Measurements from ENCODE around the gene GABRB1. TPM values are rescaled to one million over a fixed set of nuclear protein-coding genes. Genes with fewer than 3 reads are reported as not detected.

Gene GABRB1
- total RNA-seq, 1 donor: 1.4 TPM

GRCh38 chr4:47017081-47017480 is 14.3 kb upstream of the GABRB1 start:
- no peak overlapping the region for H3K4me3 ChIP-seq (ENCODE audit: low read depth, low read length)
- no peak for DNase-seq (ENCODE audit: low read depth)
- TF ChIP-seq, protein P1, sequence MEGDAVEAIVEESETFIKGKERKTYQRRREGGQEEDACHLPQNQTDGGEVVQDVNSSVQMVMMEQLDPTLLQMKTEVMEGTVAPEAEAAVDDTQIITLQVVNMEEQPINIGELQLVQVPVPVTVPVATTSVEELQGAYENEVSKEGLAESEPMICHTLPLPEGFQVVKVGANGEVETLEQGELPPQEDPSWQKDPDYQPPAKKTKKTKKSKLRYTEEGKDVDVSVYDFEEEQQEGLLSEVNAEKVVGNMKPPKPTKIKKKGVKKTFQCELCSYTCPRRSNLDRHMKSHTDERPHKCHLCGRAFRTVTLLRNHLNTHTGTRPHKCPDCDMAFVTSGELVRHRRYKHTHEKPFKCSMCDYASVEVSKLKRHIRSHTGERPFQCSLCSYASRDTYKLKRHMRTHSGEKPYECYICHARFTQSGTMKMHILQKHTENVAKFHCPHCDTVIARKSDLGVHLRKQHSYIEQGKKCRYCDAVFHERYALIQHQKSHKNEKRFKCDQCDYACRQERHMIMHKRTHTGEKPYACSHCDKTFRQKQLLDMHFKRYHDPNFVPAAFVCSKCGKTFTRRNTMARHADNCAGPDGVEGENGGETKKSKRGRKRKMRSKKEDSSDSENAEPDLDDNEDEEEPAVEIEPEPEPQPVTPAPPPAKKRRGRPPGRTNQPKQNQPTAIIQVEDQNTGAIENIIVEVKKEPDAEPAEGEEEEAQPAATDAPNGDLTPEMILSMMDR (IDR thresholded peaks at IDR 0.05; ENCODE audit: insufficient read depth, low read length): no peak

DNA sequence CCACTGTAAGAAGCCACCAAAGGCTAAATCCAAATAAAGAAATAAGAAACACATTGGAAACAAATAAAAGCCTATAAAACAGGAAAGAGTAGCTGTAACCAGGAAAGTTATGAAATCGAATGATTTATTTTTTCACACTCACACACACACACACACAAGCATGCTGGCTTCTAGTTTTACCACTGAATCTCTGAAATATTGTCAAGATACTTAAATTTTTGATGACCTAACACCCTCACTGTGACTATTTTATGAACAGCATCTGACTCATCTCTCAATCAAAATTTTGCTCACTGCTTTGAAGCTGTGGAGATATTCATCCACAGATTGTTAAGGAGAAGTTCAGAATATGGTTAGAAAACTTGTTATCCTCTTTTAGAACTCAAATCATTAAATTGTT is 13.9 kb upstream of the GABRB1 start:
- TF ChIP-seq, protein P1 (IDR thresholded peaks at IDR 0.05; ENCODE audit: insufficient read depth, low read length): no peak
- no peak overlapping the region for H3K4me3 ChIP-seq (ENCODE audit: low read depth, low read length)
- DNase-seq (ENCODE audit: low read depth): no peak

DNA sequence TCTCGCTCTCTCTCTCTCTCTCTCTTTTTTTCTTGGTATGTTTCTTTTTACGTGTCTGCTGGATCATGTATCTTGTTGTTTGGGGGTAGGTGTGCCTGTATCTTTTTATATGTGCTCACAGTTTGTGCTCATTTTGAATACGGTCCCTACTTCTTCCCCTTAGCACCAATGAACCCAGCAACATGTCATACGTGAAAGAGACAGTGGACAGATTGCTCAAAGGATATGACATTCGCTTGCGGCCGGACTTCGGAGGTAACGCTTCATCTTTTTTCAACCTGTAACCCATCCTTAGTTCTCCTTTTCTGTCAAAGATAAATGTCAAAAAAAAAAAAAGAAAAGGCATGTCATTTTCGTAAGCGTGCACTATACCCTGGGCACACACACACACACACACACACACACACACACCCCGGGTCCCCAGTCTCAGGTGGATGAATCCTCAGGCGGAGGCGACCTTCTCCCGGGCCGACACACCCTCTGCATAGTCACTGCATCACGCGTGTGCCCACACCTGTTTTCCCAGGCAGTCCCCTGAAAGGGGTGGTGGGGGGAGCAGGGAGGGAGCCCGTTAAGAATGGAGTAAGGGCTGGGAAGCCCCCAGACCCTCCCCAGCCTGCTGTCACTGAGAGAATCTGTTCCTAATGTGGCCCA is 511 bp downstream of the GABRB1 start:
- H3K4me3 ChIP-seq (ENCODE audit: low read depth, low read length): peak overlapping the region; percentile 54
- TF ChIP-seq, protein P1 (IDR thresholded peaks at IDR 0.05; ENCODE audit: insufficient read depth, low read length): no peak
- DNase-seq (ENCODE audit: low read depth): no peak

DNA sequence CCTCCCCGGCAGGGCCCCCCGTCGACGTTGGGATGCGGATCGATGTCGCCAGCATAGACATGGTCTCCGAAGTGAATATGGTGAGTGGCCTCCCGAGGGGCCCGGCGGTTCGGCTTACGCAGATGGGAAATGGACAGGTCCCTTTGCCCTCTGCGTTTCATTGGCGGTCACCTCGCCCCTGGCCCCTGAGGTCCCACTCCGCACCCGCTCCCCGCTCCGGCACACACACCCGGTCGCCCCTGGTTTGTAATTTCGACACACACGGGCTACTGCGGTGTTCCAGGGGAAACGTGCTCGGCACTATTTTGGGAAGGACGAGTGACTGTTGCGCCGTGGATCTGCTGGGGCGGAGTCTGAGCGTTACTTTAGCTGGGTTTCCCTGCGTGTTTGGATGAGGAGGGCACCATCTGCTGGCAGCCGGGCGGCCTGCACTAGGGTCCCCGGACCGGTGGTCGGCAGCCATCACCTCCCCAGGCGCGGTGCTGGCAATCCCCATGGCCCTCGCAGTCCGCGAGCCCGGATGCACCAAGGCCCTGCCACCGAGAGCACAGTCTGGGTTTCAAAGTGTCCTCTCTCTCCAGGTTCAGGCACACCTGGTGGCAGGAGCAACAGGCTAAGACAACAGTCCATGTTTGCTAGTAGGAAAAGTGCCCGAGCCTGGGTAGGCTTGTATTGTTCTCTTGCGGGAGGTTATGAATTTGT is 1.2 kb downstream of the GABRB1 start:
- DNase-seq (ENCODE audit: low read depth): peak; percentile 35
- TF ChIP-seq, protein P1 (IDR thresholded peaks at IDR 0.05; ENCODE audit: insufficient read depth, low read length): peak; percentile 72
- peak overlapping the region; percentile 54 for H3K4me3 ChIP-seq (ENCODE audit: low read depth, low read length)

DNA sequence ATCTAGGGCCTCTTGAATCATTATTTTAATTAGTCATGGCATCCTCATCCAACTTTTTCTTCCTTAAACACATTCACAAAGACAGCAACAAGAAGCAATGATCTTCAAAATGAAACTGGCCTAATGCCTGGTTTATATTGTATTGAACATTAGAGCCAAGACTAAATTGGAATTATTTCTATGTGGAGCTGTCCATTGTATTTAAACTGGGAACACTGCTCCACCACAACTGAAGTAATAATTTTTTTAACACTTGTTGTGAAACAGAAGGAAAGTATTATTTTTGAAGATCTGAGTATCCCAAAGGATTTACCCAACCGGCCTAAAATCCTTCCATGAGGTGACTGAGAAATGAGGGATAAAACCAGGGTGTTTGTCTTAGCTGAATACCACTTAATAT is 6.9 kb downstream of the GABRB1 start:
- TF ChIP-seq, protein P1 (IDR thresholded peaks at IDR 0.05; ENCODE audit: insufficient read depth, low read length): no peak
- no peak overlapping the region for H3K4me3 ChIP-seq (ENCODE audit: low read depth, low read length)
- no peak for DNase-seq (ENCODE audit: low read depth)

DNA sequence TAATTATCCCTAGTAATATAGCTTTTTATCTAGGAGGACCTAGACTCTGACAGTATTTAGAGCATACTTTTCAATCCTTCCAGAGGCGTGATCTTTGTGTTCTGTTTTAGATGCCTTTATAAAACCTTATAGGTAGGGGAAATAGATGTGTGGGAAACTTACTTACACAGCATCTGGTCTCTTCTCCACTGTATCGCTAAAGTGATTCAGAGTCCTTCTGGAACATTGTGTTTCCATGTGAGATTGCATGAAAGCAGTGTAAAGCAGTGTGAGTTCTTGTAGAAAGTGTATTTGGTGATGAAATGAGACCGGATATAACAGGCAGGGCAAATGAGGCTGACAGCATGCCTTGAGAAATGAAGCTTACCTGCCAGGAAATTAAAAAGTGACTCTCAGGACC is 9.5 kb downstream of the GABRB1 start:
- TF ChIP-seq, protein P1 (IDR thresholded peaks at IDR 0.05; ENCODE audit: insufficient read depth, low read length): no peak
- no peak for DNase-seq (ENCODE audit: low read depth)
- H3K4me3 ChIP-seq (ENCODE audit: low read depth, low read length): no peak overlapping the region

All from fibroblast of the aortic adventitia (primary cell).